Prostate gland (tissue), 2 donors: ENCODE data around the gene GNB5.

ENCODE experiments used
- POLR2AphosphoS5 ChIP-seq: sonication (generic); formaldehyde crosslinking; IDR thresholded peaks from one replicate; pipeline ENCODE4 v1.6.1; 2017; ENCODE audit warnings: antibody characterized with exemption
- TF ChIP-seq, protein P1 (sequence below), 4 experiments: fragments of 200-600 bp in 2 of 4; fragments of 450-650 bp in 2 of 4; sonication (generic) in 2 of 4; IDR thresholded peaks; 1 replicate in 3 of 4; 2 replicates in 1 of 4; pipeline ENCODE4 v1.5.1; 2016 to 2019; ENCODE audit warnings: antibody characterized with exemption in 4 of 4, mild to moderate bottlenecking in 2 of 4, moderate library complexity in 2 of 4

DNA sequence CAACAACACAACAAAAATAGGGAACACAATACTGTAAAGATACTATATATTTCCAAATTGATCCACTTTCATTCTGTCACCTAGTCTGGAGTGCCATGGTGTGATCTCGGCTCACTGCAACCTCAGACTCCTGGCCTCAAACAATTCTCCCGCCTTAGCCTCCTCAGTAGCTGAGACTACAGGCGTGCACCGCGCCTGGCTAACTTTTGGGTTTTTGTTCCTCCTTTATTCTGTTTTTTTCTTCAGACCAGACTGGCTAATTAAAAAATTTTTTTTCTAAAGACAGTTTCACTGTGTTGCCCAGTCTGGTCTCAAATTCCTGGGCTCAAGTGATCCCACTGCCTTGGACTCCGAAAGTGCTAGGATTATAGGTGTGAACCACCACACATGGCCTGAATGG, 84.0 kb downstream of the GNB5 start:
- no peak for TF ChIP-seq POLR2AphosphoS5
- TF ChIP-seq, protein P1, sequence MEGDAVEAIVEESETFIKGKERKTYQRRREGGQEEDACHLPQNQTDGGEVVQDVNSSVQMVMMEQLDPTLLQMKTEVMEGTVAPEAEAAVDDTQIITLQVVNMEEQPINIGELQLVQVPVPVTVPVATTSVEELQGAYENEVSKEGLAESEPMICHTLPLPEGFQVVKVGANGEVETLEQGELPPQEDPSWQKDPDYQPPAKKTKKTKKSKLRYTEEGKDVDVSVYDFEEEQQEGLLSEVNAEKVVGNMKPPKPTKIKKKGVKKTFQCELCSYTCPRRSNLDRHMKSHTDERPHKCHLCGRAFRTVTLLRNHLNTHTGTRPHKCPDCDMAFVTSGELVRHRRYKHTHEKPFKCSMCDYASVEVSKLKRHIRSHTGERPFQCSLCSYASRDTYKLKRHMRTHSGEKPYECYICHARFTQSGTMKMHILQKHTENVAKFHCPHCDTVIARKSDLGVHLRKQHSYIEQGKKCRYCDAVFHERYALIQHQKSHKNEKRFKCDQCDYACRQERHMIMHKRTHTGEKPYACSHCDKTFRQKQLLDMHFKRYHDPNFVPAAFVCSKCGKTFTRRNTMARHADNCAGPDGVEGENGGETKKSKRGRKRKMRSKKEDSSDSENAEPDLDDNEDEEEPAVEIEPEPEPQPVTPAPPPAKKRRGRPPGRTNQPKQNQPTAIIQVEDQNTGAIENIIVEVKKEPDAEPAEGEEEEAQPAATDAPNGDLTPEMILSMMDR (IDR thresholded peaks at IDR 0.05) = no peak
